RWPE1 (cell line): ENCODE data around the gene ABHD12B.

ENCODE experiments used
- CTCF ChIA-PET: fragments of 350-600 bp; sonication (Branson Sonifier 250); formaldehyde crosslinking; extraction: SDS; loops from one replicate; lab custom pipeline; 2021; lab: Yijun Ruan, JAX
- POLR2A ChIA-PET: fragments of 400-600 bp; formaldehyde crosslinking; extraction: SDS; loops from one replicate; lab custom pipeline; 2020; ENCODE audit warnings: antibody characterized with exemption; ENCODE audit not compliant: low non-redundant PET; lab: Yijun Ruan, JAX
- DNase-seq: peaks from one replicate; pipeline ENCODE4 v3.0.0; 2012; ENCODE audit warnings: low spot score
- H3K27ac ChIP-seq: fragments of 450-650 bp; 2 replicates; pipeline ENCODE4 v1.5.1; 2017
- TF ChIP-seq, protein P1 (sequence below): fragments of 450-650 bp; conservative IDR thresholded peaks from 2 replicates; pipeline ENCODE4 v1.5.1; 2017; ENCODE audit warnings: low read depth, mild to moderate bottlenecking

ABHD12B gene, protein sequence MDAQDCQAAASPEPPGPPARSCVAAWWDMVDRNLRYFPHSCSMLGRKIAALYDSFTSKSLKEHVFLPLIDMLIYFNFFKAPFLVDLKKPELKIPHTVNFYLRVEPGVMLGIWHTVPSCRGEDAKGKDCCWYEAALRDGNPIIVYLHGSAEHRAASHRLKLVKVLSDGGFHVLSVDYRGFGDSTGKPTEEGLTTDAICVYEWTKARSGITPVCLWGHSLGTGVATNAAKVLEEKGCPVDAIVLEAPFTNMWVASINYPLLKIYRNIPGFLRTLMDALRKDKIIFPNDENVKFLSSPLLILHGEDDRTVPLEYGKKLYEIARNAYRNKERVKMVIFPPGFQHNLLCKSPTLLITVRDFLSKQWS

DNA sequence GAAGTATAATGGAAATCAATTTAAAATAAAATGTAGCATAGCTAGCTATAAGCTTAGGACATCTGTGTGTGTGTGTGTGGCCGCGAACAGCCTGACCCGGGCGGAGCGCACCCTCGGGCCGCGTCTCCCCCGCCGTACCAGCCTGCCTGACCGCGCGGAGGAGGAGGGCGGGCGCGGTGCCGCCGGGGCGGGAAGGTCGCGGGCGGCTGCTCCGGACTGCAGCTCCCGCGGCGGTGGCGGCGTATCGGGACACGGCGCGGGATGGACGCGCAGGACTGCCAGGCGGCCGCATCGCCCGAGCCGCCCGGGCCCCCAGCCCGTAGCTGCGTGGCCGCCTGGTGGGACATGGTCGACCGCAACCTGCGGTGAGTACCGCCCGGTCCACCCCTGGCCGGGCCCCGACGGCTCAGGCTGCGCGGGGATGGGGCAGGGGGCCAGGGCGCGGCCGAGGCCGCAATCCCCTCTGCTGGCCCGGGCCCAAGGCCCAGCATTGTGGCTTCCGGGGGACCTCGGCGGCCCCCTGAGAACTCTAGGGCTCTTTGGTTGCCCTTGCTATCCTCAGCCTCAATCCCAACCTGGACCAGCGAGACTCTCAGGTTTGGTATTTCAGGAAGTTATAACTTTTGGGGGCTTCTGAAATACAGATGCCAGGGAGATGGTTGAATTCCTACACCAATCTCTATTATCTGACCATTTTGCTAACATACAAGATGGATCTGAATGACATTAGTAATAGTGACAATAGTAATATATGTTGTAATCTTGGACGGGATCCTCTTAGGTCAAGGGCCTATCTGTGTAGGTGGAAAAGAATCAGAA lies at the start of gene ABHD12B:
Gene ABHD12B (plus strand): TSS at position 140 of the 819 bp plus-strand sequence. CDS start 122 bp downstream, at position 262.
- TF ChIP-seq, protein P1, sequence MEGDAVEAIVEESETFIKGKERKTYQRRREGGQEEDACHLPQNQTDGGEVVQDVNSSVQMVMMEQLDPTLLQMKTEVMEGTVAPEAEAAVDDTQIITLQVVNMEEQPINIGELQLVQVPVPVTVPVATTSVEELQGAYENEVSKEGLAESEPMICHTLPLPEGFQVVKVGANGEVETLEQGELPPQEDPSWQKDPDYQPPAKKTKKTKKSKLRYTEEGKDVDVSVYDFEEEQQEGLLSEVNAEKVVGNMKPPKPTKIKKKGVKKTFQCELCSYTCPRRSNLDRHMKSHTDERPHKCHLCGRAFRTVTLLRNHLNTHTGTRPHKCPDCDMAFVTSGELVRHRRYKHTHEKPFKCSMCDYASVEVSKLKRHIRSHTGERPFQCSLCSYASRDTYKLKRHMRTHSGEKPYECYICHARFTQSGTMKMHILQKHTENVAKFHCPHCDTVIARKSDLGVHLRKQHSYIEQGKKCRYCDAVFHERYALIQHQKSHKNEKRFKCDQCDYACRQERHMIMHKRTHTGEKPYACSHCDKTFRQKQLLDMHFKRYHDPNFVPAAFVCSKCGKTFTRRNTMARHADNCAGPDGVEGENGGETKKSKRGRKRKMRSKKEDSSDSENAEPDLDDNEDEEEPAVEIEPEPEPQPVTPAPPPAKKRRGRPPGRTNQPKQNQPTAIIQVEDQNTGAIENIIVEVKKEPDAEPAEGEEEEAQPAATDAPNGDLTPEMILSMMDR: no peak
- H3K27ac ChIP-seq: no peak within 1 kb of the TSS
- DNase-seq: no peak
- CTCF ChIA-PET: interaction anchor here (0.6 to 0.8 kb wide), 2 partner anchors 12 to 13 kb away, joined by 3 read pairs; no protein-coding TSS in a partner anchor
- POLR2A ChIA-PET: no interaction called here

DNA sequence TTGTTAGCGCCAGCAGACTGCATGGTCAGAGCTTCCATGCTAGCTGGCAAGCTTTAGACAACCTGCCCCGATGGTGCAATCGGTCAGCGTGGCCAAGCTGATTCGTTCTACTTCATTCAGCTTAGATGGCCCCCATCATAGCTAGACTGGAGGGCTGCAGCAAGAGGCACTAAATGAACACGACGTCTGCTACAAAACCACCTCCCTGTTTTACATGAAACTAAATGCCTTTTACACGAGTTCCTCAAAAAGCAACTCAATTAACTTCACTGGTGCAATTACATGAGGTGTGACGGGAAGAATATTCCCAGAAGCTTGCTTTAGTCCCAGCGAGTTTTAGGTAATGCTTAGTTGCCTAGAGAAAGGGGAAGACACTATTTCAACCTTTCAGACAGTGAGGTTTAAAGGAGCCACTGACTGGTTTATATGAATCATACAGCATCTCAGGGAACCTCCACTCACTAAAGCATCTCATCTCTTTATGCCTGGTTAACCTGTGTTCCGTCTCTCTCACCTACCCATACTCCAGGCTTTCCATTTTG lies 49.3 kb upstream of the ABHD12B start:
- CTCF ChIA-PET: interaction anchor here (0.5 kb wide), 1 partner anchor 914 kb away, joined by 3 read pairs; no protein-coding TSS in a partner anchor
- POLR2A ChIA-PET: no interaction called here
- TF ChIP-seq, protein P1: no peak
- DNase-seq: no peak
- H3K27ac ChIP-seq: peak overlapping the region; percentile 22; the same call in 1 of the 2 replicates

DNA sequence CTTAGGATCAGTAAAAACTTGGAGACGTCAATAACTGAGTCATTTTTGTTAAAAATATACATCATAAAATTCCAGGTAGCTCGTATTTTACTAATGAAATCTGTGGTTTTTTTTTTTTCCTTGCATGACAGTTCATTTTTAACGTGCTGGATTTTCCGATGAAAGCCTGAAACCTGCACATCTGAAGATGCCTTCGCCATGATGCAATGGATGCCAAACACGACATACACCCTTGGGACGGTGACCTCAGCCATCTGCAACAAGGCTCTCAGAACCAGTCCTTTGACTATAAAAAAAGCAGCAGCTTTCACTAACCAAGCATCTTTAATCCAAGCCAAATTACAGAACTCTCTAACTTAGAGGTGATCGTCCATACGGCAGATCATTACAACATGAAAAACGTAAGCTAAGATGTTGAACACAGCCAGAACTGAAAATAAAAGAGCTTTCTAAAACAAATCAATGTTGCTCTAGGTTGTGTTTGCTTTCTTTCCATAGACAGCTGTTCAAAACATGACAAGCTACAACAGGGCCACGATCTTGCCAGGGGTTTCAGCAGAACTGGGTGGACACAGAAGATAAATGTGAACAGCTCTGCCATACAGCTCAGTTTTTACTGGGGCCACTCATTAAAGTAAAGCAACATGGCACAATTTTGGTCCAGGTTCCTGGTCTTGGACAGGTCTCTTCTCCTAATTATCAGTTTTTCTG lies 48.6 kb upstream of the ABHD12B start:
- no peak for DNase-seq
- CTCF ChIA-PET: interaction anchor here (0.6 to 0.8 kb wide), 2 partner anchors 12 to 46 kb away, joined by 4 read pairs; no protein-coding TSS in a partner anchor
- TF ChIP-seq, protein P1: no peak
- POLR2A ChIA-PET: no interaction called here
- no peak overlapping the region for H3K27ac ChIP-seq

DNA sequence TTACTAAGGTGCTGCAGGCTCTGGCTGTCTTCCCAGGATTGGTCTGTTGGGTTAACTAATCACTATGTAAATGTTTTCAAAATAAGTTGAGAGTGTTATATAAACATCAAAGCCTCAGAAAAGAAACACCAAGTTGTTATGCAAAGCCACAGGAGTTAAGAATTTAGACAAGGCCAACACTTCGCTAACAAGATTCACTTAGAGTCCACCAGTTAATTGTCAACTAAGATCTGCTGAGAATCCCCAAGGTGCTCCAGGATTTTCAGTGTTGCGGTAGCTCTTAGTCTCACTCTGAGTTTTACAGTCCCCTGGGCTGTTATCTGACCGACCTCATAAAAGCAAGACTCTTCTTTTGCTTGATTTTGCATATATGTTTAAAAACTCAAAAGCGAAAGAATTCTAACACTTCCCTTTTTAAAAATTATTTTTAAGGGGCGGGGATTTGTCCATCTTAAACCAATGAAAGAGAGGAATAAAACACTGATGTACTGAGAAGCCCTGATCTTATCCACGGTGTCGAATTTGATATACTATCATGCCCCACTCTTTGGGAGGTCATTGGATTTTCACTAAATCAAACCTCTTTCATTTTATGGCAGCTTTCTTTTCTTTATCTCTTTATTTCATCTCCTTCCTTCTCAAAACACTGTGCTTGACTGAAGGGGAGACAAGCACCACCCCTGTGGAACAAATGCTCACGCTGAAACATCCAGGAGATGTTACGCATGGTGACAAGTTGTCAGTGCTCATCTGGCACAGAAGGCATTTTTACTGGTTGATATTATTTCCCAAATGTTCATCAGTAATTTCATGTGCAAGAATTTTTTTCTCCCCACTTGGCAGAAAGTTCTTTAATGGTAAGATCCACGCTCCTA lies 47.9 kb upstream of the ABHD12B start:
- ChIA-PET POLR2A (no interaction called here), CTCF (interaction anchor here (0.6 to 0.8 kb wide), 2 partner anchors 12 to 47 kb away, joined by 4 read pairs; no protein-coding TSS in a partner anchor)
- no peak for DNase-seq
- TF ChIP-seq, protein P1: no peak
- no peak overlapping the region for H3K27ac ChIP-seq

DNA sequence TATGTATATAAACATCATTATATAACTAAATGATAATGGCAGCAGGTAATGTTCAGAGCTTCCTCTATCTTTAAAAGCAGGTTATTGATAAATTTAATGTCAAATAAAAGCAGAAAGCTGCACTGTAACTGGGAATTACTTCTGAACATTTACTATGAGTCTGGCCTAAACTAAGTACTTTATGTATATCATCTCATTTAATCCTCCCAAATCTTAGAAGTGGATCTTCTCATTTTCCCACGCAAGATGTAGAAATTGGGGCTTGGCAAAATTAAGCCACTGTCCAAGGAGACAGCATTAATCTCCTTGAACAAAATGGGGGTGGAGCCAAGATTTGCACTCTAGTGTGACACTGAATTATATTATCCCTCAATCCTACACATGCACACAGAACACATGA lies 46.5 kb upstream of the ABHD12B start:
- no peak overlapping the region for H3K27ac ChIP-seq
- DNase-seq: no peak
- ChIA-PET CTCF (no interaction called here), POLR2A (no interaction called here)
- TF ChIP-seq, protein P1: no peak
